Measurements from ENCODE around the gene DPYSL5. TPM values are rescaled to one million over a fixed set of nuclear protein-coding genes. Genes with fewer than 3 reads are reported as not detected.

The DPYSL5 gene
- total and polyA plus RNA-seq, 2 of the 13 experiments (the other 11 are each of a cell fraction or from before 2014, with no cell fraction given) = 0.15 TPM; not detected in 1

- TF ChIP-seq ZMAT3 (CRISPR knock-in tag; conservative IDR thresholded peaks at IDR 0.05) = no peak
- BruUV-seq (replicated peaks) = no TSS peak
- Histone ChIP-seq H3K9ac (ENCODE audit: insufficient read depth, low read depth, low read length) (no peak overlapping the region), H3K27ac (ENCODE audit: extremely low read length, insufficient read depth, low read length) (no peak overlapping the region), H3K9me3 (ENCODE audit: low read length) (no peaks in the 10 kb centered on the region), H3K4me2 (ENCODE audit: low read depth, low read length) (no peak overlapping the region), H3K79me2 (ENCODE audit: insufficient read depth, low read length) (no peaks in the 10 kb centered on the region), H3K27me3 (ENCODE audit: control insufficient read depth in 1 of 2, insufficient read depth in 2 of 2, low read length in 2 of 2) (peaks cover 0 to 14% of the 10 kb centered on the region in 2 experiments; a peak in 1 of 5 replicates), H3K36me3 (replicated peaks in 1 of 2; ENCODE audit: control insufficient read depth in 1 of 2, insufficient read depth in 2 of 2, low read length in 2 of 2) (no peaks in the 10 kb centered on the region), H2AFZ (ENCODE audit: low read length) (no peak overlapping the region), H3K4me3 (replicated peaks in 1 of 3; ENCODE audit: insufficient read depth in 1 of 3, low read depth in 2 of 3, low read length in 3 of 3) (no peak overlapping the region), H4K20me1 (ENCODE audit: insufficient read depth, low read length) (no peaks in the 10 kb centered on the region), H3K4me1 (ENCODE audit: insufficient read depth, low read length) (peaks cover 19% of the 10 kb centered on the region)
- in situ Hi-C loops (cut with HindIII; ENCODE audit: extremely low pct_ligation_motif_present, low pct_unique_long_range_greater_than_20kb) (no loop called here), intact Hi-C loops (cut with micrococcal nuclease; ENCODE audit: unreplicated experiment) (no loop called here)
- WGBS (ENCODE audit: low lambda C conversion rate) = 16% methylated on average over 5 of the region's 5 CpGs
- DNase-seq (ENCODE audit: low spot score) = no peak
- ATAC-seq = no peak
- no peak for FAIRE-seq
- ChIA-PET POLR2A (no interaction called here), CTCF (ENCODE audit: low intra/inter-chr PET ratio, low total read pairs) (no interaction called here)
Measured at GRCh38 chr2:26986576-26986975, 138.6 kb downstream of the DPYSL5 start.

DNA sequence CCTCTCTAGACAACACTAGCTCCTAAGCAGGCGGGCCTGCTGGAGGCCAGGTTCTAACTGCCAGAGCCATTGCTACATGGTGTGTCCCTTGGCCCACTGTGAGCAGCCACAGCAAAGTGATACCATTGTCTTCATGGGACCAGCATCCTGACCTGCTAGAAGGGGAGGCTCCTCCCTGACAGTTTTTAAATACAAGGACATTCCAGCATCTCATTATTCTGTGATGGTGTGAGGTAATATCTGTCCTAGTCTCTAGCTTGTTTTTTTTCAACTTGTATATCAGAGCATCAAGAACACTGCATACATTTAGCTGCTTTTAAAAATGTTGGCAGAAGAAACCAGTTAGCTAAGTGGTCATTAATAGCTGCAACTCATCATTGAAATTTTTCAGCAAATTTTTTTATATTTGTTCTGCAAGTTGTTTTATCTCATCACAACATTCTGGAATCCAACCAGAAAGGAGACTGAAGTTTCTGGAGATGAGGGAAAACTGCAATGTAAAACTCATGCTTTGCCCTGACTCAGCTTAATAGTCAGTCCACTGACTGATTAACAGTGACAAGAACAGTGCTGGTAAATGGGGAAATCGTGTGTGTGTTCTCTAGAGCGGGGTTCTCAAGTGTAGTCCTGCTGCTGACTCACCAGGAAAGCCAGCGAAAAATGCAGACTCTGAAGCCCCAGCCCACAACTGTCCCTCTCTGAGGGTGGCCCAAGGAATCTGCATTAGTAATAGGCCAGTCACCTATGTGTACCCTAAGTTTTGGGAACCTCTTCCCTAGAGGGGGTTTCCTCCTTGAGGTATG is 140.3 kb downstream of the DPYSL5 start:
- Histone ChIP-seq H3K4me1 (ENCODE audit: insufficient read depth, low read length) (peaks cover 9% of the 10 kb centered on the region), H3K9me3 (ENCODE audit: low read length) (no peaks in the 10 kb centered on the region), H3K27ac (ENCODE audit: extremely low read length, insufficient read depth, low read length) (no peak overlapping the region), H3K79me2 (ENCODE audit: insufficient read depth, low read length) (no peaks in the 10 kb centered on the region), H4K20me1 (ENCODE audit: insufficient read depth, low read length) (no peaks in the 10 kb centered on the region), H3K4me3 (replicated peaks in 1 of 3; ENCODE audit: insufficient read depth in 1 of 3, low read depth in 2 of 3, low read length in 3 of 3) (no peak overlapping the region), H3K9ac (ENCODE audit: insufficient read depth, low read depth, low read length) (no peak overlapping the region), H3K27me3 (ENCODE audit: control insufficient read depth in 1 of 2, insufficient read depth in 2 of 2, low read length in 2 of 2) (peaks cover 0 to 14% of the 10 kb centered on the region in 2 experiments; a peak in 1 of 5 replicates), H3K36me3 (replicated peaks in 1 of 2; ENCODE audit: control insufficient read depth in 1 of 2, insufficient read depth in 2 of 2, low read length in 2 of 2) (no peaks in the 10 kb centered on the region), H3K4me2 (ENCODE audit: low read depth, low read length) (no peak overlapping the region), H2AFZ (ENCODE audit: low read length) (no peak overlapping the region)
- in situ Hi-C loops (cut with HindIII; ENCODE audit: extremely low pct_ligation_motif_present, low pct_unique_long_range_greater_than_20kb) (no loop called here), intact Hi-C loops (cut with micrococcal nuclease; ENCODE audit: unreplicated experiment) (no loop called here)
- no TSS peak for BruUV-seq (replicated peaks)
- ChIA-PET POLR2A (interaction anchor here (0.6 kb wide), 1 partner anchor 44 kb away, joined by 3 read pairs; no protein-coding TSS in a partner anchor), CTCF (ENCODE audit: low intra/inter-chr PET ratio, low total read pairs) (no interaction called here)
- TF ChIP-seq MAFK (conservative IDR thresholded peaks at IDR 0.05 in 1 of 2, IDR thresholded peaks at IDR 0.05 in 1 of 2; ENCODE audit: low read length in 2 of 2) = peak; percentile 72 to 74
- peak; percentile 71 for TF ChIP-seq MAFF (IDR thresholded peaks at IDR 0.05; ENCODE audit: low read depth, low read length)
- TF ChIP-seq RAD21 (CRISPR knock-in tag; IDR thresholded peaks at IDR 0.05) = no peak
- TF ChIP-seq PHF20 (CRISPR knock-in tag; IDR thresholded peaks at IDR 0.05) = no peak
- TF ChIP-seq, protein P1, sequence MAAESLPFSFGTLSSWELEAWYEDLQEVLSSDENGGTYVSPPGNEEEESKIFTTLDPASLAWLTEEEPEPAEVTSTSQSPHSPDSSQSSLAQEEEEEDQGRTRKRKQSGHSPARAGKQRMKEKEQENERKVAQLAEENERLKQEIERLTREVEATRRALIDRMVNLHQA (CRISPR knock-in tag; IDR thresholded peaks at IDR 0.05) = no peak
- TF ChIP-seq, protein P2, sequence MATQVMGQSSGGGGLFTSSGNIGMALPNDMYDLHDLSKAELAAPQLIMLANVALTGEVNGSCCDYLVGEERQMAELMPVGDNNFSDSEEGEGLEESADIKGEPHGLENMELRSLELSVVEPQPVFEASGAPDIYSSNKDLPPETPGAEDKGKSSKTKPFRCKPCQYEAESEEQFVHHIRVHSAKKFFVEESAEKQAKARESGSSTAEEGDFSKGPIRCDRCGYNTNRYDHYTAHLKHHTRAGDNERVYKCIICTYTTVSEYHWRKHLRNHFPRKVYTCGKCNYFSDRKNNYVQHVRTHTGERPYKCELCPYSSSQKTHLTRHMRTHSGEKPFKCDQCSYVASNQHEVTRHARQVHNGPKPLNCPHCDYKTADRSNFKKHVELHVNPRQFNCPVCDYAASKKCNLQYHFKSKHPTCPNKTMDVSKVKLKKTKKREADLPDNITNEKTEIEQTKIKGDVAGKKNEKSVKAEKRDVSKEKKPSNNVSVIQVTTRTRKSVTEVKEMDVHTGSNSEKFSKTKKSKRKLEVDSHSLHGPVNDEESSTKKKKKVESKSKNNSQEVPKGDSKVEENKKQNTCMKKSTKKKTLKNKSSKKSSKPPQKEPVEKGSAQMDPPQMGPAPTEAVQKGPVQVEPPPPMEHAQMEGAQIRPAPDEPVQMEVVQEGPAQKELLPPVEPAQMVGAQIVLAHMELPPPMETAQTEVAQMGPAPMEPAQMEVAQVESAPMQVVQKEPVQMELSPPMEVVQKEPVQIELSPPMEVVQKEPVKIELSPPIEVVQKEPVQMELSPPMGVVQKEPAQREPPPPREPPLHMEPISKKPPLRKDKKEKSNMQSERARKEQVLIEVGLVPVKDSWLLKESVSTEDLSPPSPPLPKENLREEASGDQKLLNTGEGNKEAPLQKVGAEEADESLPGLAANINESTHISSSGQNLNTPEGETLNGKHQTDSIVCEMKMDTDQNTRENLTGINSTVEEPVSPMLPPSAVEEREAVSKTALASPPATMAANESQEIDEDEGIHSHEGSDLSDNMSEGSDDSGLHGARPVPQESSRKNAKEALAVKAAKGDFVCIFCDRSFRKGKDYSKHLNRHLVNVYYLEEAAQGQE (IDR thresholded peaks at IDR 0.05; ENCODE audit: borderline replicate concordance in 1 of 2, low read depth in 1 of 2, low read length in 2 of 2) = no peak
- TF ChIP-seq NCOA5 (CRISPR knock-in tag; IDR thresholded peaks at IDR 0.05) = no peak
- TF ChIP-seq ZNF530 (CRISPR knock-in tag; IDR thresholded peaks at IDR 0.05; ENCODE audit: low read depth) = no peak
- FAIRE-seq (no peak), ATAC-seq (no peak), DNase-seq (ENCODE audit: low spot score) (no peak)
- WGBS (ENCODE audit: low lambda C conversion rate) = 13% methylated on average over 4 of the region's 4 CpGs

All from HepG2 (cell line).